NCI-H2227 treated with DMSO at 0.1 percent for 48 hours (cell line): Measurements from ENCODE around the gene FAM236A.
"Not testable (repeated sequence)": the region's sequence is repeated elsewhere in the genome, so short reads cannot be mapped to it uniquely, and the experiment has no call there.

ENCODE experiments used
- DNase-seq: peaks from one replicate; lab custom pipeline; 2025; lab: John Stamatoyannopoulos, UW

The FAM236A gene

DNA sequence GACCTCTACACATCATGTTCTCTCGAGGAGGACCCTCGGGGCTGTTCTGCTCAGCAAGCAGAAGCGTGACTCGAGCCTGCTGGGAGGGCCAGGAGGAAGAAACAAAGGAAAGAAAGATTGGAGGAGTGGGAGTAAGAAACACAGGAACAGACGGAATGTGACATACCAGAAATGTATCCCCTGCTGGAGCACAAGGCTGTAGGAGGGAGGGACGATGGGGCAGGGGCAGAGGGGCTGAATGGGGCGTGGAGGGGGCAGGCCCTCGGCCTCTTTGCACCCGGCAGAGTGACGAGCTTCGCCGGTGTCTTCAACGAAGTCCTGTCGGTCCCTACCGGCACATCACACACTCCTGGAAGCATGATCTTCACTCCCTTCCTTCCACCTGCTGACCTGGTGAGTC, at the start of gene FAM236A:
TSS of gene FAM236A (plus strand) at position 301 of the 400 bp plus-strand sequence. CDS start at position 358, 57 bp downstream.
- not testable (repeated sequence) for DNase-seq

DNA sequence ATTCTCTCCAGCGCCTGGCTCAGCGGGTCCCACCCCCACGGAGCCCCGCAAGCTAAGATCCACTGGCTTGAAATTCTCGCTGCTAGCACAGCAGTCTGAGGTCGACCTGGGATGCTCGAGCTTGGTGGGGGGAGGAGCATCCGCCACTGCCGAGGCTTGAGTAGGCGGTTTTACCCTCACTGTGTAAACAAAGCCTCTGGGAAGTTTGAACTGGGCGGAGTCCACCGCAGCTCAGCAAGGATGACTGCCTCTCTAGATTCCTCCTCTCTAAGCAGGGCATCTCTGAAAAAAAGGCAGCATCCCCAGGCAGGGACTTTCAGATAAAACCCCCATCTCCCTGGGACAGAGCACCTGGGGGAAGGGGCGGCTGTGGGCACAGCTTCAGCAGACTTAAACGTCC, 48.3 kb upstream of the FAM236A start:
- not testable (repeated sequence) for DNase-seq

- not testable (repeated sequence) for DNase-seq
Observed at GRCh38 chrX:72912315-72912714, 25.7 kb upstream of the FAM236A start, which contains the start of gene FAM236C. Gene FAM236C, plus strand, starts transcription at chrX:72912615. Its CDS starts 100 bp downstream, at chrX:72912715.

DNA sequence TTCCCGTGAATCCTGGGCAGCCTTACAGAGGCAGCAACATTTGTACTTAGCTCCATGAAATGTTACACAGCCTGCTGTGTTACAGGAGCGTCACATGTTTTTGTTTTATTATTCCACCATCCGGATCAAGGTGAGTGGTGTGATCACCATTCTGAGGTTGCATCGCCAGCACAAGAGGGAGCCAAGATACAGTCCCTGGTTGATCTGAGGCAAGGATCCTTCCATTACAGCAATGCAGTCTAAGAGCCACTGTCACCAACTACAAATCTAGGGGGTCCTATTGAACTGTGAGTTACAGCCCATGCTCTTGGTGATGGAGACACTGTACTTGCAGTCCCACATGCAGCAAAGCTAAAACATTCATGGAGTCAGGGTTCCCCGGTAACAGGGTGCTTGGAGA, 21.9 kb upstream of the FAM236A start:
- not testable (repeated sequence) for DNase-seq

DNA sequence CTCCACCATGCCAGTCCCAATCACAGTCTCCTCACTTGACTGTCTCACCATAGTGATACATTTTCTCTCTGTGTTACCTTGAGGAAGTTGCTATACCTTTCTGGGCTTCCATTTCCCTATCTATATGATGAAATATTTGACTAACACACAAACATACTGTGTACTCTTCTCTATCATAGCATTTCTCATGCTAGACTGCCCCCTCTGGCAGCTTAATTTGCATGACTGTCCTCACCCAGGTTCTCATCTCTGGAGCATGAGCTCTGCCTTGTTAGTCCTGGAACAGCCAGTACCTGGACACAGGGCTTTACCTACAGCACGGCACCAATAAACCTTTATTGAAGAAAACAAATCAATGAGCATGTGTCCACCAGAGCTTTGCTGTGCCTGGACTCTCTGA, 5.7 kb upstream of the FAM236A start:
- DNase-seq: not testable (repeated sequence)

DNA sequence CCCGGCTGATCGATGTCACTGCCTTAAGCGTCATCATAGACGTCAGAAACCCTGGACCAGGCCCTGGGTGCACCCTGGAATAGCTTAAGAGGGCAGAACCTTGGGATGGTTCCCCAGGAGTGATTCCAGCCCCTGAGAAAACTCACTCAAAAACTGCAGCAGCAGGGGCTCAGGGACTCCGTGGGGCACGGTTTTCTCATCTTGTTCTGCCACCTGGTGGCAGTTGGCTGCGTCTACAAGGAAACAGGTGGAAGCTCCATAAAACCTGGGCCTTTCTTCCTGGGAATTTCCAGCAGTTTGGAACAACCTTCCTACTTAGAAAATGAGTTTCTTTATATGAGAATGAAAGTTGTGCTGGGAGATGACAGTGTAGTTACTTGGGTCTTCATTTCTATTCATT, 1.6 kb upstream of the FAM236A start:
- DNase-seq: not testable (repeated sequence)

- DNase-seq: not testable (repeated sequence)
Observed at GRCh38 chrX:72936882-72937455, 1.0 kb upstream of the FAM236A start.

DNA sequence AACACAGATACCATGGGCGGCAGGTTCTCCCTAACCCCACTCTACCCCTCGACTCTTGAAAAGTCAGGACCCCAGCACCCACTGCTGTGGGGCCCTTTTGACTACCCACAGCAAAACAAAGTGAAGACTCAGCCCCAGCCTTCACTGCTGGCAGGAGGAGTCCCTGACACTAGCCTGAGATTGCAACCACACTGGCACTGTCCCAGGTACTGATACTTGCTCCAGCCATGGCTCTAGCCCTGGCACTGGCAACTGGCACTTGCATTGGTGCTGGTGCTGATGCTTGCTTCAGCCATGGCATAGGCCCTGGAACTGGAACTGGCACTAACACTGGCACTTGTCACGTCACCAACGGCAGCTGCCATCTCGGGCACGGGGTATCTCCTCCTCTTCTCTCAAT, 4.3 kb downstream of the FAM236A start:
- DNase-seq: not testable (repeated sequence)

- DNase-seq: not testable (repeated sequence)
Observed at GRCh38 chrX:72943035-72943818, 5.2 kb downstream of the FAM236A start.

DNA sequence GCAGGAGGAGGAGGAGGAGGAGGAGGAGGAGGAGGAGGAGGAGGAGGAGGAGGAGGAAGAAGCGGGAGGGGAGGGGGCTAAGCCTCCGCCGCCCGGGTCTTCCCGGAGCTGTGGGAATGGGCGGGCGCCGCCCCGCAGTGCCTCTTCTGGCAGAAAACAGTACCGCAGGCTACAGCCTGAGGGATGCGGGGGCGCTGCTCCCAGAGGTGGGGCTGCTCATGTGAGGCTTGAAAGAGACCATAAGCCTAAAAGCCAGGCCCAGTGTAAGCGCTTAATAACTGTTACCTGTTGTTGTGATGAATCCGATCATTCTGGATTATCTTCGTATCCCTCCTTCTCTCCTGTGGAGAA, 5.8 kb downstream of the FAM236A start, which contains the start of gene DMRTC1:
TSS of gene DMRTC1 (minus strand) at position 19 of the 351 bp plus-strand sequence. CDS start 68,143 bp downstream, outside the sequence.
- not testable (repeated sequence) for DNase-seq

GRCh38 chrX:72959971-72960370, 22.0 kb downstream of the FAM236A start:
- not testable (repeated sequence) for DNase-seq

GRCh38 chrX:72971859-72972258, 33.9 kb downstream of the FAM236A start:
- DNase-seq: not testable (repeated sequence)

- DNase-seq: not testable (repeated sequence)
Observed at GRCh38 chrX:72974885-72975284, 36.9 kb downstream of the FAM236A start.

DNA sequence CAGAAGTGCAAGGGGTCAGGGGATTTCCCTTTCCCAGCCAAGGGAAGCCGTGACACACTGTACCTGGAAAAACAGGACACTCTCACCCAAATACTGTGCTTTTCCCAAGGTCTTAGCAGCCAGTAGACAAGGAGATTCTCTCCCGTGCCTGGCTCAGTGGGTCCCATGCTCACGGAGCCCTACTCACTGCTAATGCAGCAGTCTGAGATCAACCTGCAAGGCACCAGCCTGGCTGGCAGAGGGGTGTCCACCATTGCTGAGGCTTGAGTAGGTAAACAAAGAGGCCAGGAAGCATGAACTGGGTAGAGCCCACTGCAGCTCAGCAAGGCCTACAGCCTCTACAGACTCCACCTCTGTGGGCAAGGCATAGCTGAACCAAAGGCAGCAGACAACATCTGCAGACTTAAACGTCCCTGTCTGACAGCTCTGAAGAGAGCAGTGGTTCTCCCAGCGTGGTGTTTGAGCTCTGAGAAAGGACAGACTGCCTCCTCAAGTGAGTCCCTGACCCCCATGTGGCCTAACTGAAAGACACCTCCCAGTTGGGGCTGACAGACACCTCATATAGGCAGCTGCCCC, 43.0 kb downstream of the FAM236A start:
- DNase-seq: not testable (repeated sequence)
